Caco-2 (cell line): ENCODE measurements around the gene DSE. TPM values are rescaled to one million over a fixed set of nuclear protein-coding genes. Genes with fewer than 3 reads are reported as not detected.

ENCODE experiments used
- BruUV-seq: library from RNA; stranded (reverse); fragments of 400-500 nt; replicated peaks from 2 replicates; lab custom pipeline; 2021; lab: Mats Ljungman, UMichigan
- CTCF ChIA-PET: fragments of 300-600 bp; sonication (Branson Sonifier 250); formaldehyde crosslinking; loops from one replicate; lab custom pipeline; 2022; ENCODE audit warnings: antibody characterized with exemption; lab: Charles Lee
- POLR2A ChIA-PET: fragments of 300-600 bp; sonication (Branson Sonifier 250); formaldehyde crosslinking; loops from one replicate; lab custom pipeline; 2022; ENCODE audit warnings: antibody characterized with exemption; lab: Charles Lee
- DNase-seq, 2 experiments: peaks; one replicate each; pipeline versions ENCODE4 v3.0.0 to v3.0.0-alpha.2; 2020 to 2022
- H3K27me3 ChIP-seq: replicated peaks from 2 replicates; pipeline ENCODE4 v1.6.0; 2011; ENCODE audit warnings: low read length; ENCODE audit not compliant: control insufficient read depth, insufficient read depth
- H3K36me3 ChIP-seq: 2 replicates; pipeline ENCODE4 v1.5.1; 2011; ENCODE audit warnings: low read length; ENCODE audit not compliant: control insufficient read depth, insufficient read depth
- H3K4me1 ChIP-seq: fragments of 250-450 bp; sonication (Bioruptor Pico); 2 replicates; pipeline ENCODE4 v1.5.1; 2020; ENCODE audit warnings: mild to moderate bottlenecking
- H3K4me3 ChIP-seq: 2 replicates; pipeline ENCODE4 v1.5.1; 2011; ENCODE audit warnings: low read depth, mild to moderate bottlenecking, control low read depth, low read length
- H3K9me3 ChIP-seq: fragments of 250-450 bp; sonication (Bioruptor Pico); 2 replicates; pipeline ENCODE4 v1.5.1; 2020; ENCODE audit warnings: mild to moderate bottlenecking, moderate library complexity
- H3K27ac Mint-ChIP-seq: one replicate; pipeline ENCODE4 v1.8.0; 2022; ENCODE audit warnings: mixed read lengths; ENCODE audit not compliant: unreplicated experiment
- H3K27me3 Mint-ChIP-seq: one replicate; pipeline ENCODE4 v1.8.0; 2022; ENCODE audit warnings: mixed read lengths; ENCODE audit not compliant: insufficient read depth, unreplicated experiment
- H3K36me3 Mint-ChIP-seq: one replicate; pipeline ENCODE4 v1.8.0; 2022; ENCODE audit warnings: mild to moderate bottlenecking, mixed read lengths; ENCODE audit not compliant: insufficient read depth, unreplicated experiment
- H3K4me1 Mint-ChIP-seq: one replicate; pipeline ENCODE4 v1.8.0; 2022; ENCODE audit warnings: low read depth, mixed read lengths; ENCODE audit not compliant: unreplicated experiment
- H3K4me3 Mint-ChIP-seq: one replicate; pipeline ENCODE4 v1.8.0; 2022; ENCODE audit warnings: mild to moderate bottlenecking, moderate library complexity, mixed read lengths; ENCODE audit not compliant: unreplicated experiment
- H3K9me3 Mint-ChIP-seq: one replicate; pipeline ENCODE4 v1.8.0; 2022; ENCODE audit warnings: mixed read lengths; ENCODE audit not compliant: unreplicated experiment
- intact Hi-C: fragments of 100-400 bp; cut with micrococcal nuclease; formaldehyde crosslinking; loops from one replicate; pipeline ENCODE4 v1.10.0; 2022; ENCODE audit not compliant: unreplicated experiment
- total RNA-seq: library from RNA; stranded (reverse); gene quantifications from 2 replicates; pipeline ENCODE4 v1.2.3, GENCODE V29; 2022
- TF ChIP-seq, protein P1 (sequence below), 2 experiments: fragments of 200-600 bp in 1 of 2; IDR thresholded peaks; 1 replicate in 1 of 2; 2 replicates in 1 of 2; pipeline versions ENCODE4 v1.5.1 to v1.8.0; 2011 to 2022; ENCODE audit warnings: antibody characterized with exemption in 1 of 2, control low read depth in 1 of 2, inconsistent platforms in 1 of 2, low read depth in 1 of 2, low read length in 1 of 2, mild to moderate bottlenecking in 1 of 2, moderate library complexity in 1 of 2; ENCODE audit not compliant: insufficient read depth in 1 of 2, severe bottlenecking in 1 of 2, unreplicated experiment in 1 of 2

Gene DSE
- total RNA-seq, 1 experiment from 2014 or later = 2.8 TPM

DNA sequence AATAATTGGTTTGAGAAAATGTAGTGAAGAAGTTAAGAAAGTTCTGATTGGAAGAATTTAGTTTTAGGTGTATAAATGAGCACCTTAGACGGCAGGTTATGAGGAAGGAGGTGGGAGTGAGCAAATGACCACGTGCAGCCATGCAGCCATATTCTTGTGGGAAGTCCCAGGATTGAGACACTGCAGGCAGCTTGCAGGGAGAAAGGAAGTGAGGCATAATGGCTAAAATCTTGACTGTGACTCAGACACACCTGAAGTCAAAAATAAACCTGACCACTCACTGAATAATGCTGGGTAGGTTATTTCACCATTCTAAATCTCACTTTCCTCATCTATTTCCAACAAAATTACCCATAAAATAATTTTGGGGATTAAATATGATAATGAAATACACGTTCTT is 16.6 kb downstream of the DSE start:
- no TSS peak for BruUV-seq
- Mint-ChIP-seq H3K4me1 (no peaks in the 10 kb centered on the region), H3K27ac (no peak overlapping the region), H3K9me3 (no peaks in the 10 kb centered on the region), H3K27me3 (peaks cover 14% of the 10 kb centered on the region), H3K36me3 (no peaks in the 10 kb centered on the region), H3K4me3 (no peak overlapping the region)
- Histone ChIP-seq H3K27me3 (no peaks in the 10 kb centered on the region), H3K4me1 (no peaks in the 10 kb centered on the region), H3K36me3 (no peaks in the 10 kb centered on the region), H3K9me3 (no peaks in the 10 kb centered on the region), H3K4me3 (no peak overlapping the region)
- CTCF ChIA-PET = no interaction called here
- intact Hi-C loops = no loop called here
- no peak for DNase-seq
- POLR2A ChIA-PET = no interaction called here
- TF ChIP-seq, protein P1, sequence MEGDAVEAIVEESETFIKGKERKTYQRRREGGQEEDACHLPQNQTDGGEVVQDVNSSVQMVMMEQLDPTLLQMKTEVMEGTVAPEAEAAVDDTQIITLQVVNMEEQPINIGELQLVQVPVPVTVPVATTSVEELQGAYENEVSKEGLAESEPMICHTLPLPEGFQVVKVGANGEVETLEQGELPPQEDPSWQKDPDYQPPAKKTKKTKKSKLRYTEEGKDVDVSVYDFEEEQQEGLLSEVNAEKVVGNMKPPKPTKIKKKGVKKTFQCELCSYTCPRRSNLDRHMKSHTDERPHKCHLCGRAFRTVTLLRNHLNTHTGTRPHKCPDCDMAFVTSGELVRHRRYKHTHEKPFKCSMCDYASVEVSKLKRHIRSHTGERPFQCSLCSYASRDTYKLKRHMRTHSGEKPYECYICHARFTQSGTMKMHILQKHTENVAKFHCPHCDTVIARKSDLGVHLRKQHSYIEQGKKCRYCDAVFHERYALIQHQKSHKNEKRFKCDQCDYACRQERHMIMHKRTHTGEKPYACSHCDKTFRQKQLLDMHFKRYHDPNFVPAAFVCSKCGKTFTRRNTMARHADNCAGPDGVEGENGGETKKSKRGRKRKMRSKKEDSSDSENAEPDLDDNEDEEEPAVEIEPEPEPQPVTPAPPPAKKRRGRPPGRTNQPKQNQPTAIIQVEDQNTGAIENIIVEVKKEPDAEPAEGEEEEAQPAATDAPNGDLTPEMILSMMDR (IDR thresholded peaks at IDR 0.05; ENCODE audit: insufficient read depth in 1 of 2, low read depth in 1 of 2, low read length in 1 of 2, severe bottlenecking in 1 of 2, unreplicated experiment in 1 of 2) = no peak

DNA sequence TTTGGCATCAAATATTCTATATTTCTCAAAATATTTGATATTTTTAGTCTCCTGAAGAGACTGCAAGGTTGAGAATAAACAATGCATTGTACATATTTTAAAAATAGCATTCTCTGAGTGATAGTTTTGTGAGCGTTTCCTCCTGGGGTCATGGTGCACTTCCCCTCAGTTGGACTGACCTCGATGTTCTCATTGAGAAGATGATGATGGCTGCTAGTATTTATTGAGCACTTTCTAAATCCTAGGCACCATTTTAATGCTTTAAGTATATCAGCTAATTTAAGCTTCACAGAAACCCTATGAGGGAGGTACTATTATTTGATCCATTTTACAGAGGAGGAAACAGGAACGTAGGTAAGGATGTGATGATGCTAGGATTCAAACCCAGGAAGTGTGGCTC is 18.2 kb downstream of the DSE start:
- H3K4me3 Mint-ChIP-seq = no peak overlapping the region
- TF ChIP-seq, protein P1 (IDR thresholded peaks at IDR 0.05; ENCODE audit: insufficient read depth in 1 of 2, low read depth in 1 of 2, low read length in 1 of 2, severe bottlenecking in 1 of 2, unreplicated experiment in 1 of 2) = no peak
- Histone ChIP-seq H3K27me3 (no peaks in the 10 kb centered on the region), H3K4me3 (no peak overlapping the region), H3K9me3 (no peaks in the 10 kb centered on the region), H3K4me1 (no peaks in the 10 kb centered on the region), H3K36me3 (no peaks in the 10 kb centered on the region)
- no TSS peak for BruUV-seq
- intact Hi-C loops = no loop called here
- H3K36me3 Mint-ChIP-seq = no peaks in the 10 kb centered on the region
- DNase-seq = no peak
- POLR2A ChIA-PET = no interaction called here
- no peaks in the 10 kb centered on the region for H3K4me1 Mint-ChIP-seq
- no peak overlapping the region for H3K27ac Mint-ChIP-seq
- H3K9me3 Mint-ChIP-seq = no peaks in the 10 kb centered on the region
- CTCF ChIA-PET = no interaction called here
- peaks cover 10% of the 10 kb centered on the region for H3K27me3 Mint-ChIP-seq

DNA sequence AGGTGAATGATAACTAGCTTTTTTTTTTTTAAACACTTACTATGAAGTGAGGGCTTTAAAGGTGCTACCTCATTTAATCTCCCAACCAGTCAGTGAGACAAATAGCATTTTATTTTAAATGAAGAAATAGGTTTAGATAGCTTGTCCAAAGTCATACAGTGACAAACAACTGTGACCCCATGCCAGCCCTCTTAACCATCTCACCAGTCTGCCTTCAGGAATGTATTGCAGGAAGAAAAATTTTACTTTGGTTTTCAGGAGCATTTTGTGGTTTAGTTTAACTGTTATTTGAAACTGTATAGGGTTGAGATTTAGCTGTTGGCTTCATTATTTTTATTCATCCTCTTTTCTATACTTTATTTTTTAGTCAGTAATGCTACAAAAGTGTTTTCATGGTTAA is 18.6 kb downstream of the DSE start:
- intact Hi-C loops = no loop called here
- no TSS peak for BruUV-seq
- ChIA-PET CTCF (no interaction called here), POLR2A (no interaction called here)
- H3K27ac Mint-ChIP-seq = no peak overlapping the region
- Histone ChIP-seq H3K9me3 (no peaks in the 10 kb centered on the region), H3K4me1 (no peaks in the 10 kb centered on the region), H3K27me3 (no peaks in the 10 kb centered on the region), H3K4me3 (no peak overlapping the region), H3K36me3 (no peaks in the 10 kb centered on the region)
- no peaks in the 10 kb centered on the region for H3K36me3 Mint-ChIP-seq
- H3K4me1 Mint-ChIP-seq = no peaks in the 10 kb centered on the region
- TF ChIP-seq, protein P1 (IDR thresholded peaks at IDR 0.05; ENCODE audit: insufficient read depth in 1 of 2, low read depth in 1 of 2, low read length in 1 of 2, severe bottlenecking in 1 of 2, unreplicated experiment in 1 of 2) = no peak
- DNase-seq = no peak
- H3K9me3 Mint-ChIP-seq = no peaks in the 10 kb centered on the region
- no peak overlapping the region for H3K4me3 Mint-ChIP-seq
- peaks cover 7% of the 10 kb centered on the region for H3K27me3 Mint-ChIP-seq
